ENCODE measurements around the gene KIF16B. TPM values are rescaled to one million over a fixed set of nuclear protein-coding genes. Genes with fewer than 3 reads are reported as not detected.

Gene KIF16B
- total RNA-seq, 1 experiment from 2014 or later = 7.6 TPM

GRCh38 chr20:16404171-16404570 lies 169.1 kb downstream of the KIF16B start:
- no peak for DNase-seq (ENCODE audit: low spot score)
- H3K9me3 Mint-ChIP-seq = peaks cover 14% of the 10 kb centered on the region
- TF ChIP-seq RELA (CRISPR knock-in tag; IDR thresholded peaks at IDR 0.05; ENCODE audit: borderline replicate concordance) = no peak
- TF ChIP-seq, protein P1, sequence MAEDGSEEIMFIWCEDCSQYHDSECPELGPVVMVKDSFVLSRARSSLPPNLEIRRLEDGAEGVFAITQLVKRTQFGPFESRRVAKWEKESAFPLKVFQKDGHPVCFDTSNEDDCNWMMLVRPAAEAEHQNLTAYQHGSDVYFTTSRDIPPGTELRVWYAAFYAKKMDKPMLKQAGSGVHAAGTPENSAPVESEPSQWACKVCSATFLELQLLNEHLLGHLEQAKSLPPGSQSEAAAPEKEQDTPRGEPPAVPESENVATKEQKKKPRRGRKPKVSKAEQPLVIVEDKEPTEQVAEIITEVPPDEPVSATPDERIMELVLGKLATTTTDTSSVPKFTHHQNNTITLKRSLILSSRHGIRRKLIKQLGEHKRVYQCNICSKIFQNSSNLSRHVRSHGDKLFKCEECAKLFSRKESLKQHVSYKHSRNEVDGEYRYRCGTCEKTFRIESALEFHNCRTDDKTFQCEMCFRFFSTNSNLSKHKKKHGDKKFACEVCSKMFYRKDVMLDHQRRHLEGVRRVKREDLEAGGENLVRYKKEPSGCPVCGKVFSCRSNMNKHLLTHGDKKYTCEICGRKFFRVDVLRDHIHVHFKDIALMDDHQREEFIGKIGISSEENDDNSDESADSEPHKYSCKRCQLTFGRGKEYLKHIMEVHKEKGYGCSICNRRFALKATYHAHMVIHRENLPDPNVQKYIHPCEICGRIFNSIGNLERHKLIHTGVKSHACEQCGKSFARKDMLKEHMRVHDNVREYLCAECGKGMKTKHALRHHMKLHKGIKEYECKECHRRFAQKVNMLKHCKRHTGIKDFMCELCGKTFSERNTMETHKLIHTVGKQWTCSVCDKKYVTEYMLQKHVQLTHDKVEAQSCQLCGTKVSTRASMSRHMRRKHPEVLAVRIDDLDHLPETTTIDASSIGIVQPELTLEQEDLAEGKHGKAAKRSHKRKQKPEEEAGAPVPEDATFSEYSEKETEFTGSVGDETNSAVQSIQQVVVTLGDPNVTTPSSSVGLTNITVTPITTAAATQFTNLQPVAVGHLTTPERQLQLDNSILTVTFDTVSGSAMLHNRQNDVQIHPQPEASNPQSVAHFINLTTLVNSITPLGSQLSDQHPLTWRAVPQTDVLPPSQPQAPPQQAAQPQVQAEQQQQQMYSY (CRISPR knock-in tag; IDR thresholded peaks at IDR 0.05) = no peak
- TF ChIP-seq SOX15 (CRISPR knock-in tag; IDR thresholded peaks at IDR 0.05) = no peak
- TF ChIP-seq, protein P2, sequence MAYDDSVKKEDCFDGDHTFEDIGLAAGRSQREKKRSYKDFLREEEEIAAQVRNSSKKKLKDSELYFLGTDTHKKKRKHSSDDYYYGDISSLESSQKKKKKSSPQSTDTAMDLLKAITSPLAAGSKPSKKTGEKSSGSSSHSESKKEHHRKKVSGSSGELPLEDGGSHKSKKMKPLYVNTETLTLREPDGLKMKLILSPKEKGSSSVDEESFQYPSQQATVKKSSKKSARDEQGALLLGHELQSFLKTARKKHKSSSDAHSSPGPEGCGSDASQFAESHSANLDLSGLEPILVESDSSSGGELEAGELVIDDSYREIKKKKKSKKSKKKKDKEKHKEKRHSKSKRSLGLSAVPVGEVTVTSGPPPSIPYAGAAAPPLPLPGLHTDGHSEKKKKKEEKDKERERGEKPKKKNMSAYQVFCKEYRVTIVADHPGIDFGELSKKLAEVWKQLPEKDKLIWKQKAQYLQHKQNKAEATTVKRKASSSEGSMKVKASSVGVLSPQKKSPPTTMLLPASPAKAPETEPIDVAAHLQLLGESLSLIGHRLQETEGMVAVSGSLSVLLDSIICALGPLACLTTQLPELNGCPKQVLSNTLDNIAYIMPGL (CRISPR knock-in tag; IDR thresholded peaks at IDR 0.05) = no peak
- TF ChIP-seq, protein P3, sequence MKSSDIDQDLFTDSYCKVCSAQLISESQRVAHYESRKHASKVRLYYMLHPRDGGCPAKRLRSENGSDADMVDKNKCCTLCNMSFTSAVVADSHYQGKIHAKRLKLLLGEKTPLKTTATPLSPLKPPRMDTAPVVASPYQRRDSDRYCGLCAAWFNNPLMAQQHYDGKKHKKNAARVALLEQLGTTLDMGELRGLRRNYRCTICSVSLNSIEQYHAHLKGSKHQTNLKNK (CRISPR knock-in tag; IDR thresholded peaks at IDR 0.05) = no peak
- TF ChIP-seq SMAD3 (CRISPR knock-in tag; IDR thresholded peaks at IDR 0.05; ENCODE audit: borderline replicate concordance) = no peak
- no peak for TF ChIP-seq ZNF416 (CRISPR knock-in tag; IDR thresholded peaks at IDR 0.05)
- TF ChIP-seq CREB1 (CRISPR knock-in tag; IDR thresholded peaks at IDR 0.05) = no peak
- no peak for TF ChIP-seq ZNF396 (CRISPR knock-in tag; IDR thresholded peaks at IDR 0.05; ENCODE audit: borderline replicate concordance)
- no peak for TF ChIP-seq PRRX2 (CRISPR knock-in tag; IDR thresholded peaks at IDR 0.05)
- no peak for TF ChIP-seq ATF3 (CRISPR knock-in tag; conservative IDR thresholded peaks at IDR 0.05)
- TF ChIP-seq, protein P4, sequence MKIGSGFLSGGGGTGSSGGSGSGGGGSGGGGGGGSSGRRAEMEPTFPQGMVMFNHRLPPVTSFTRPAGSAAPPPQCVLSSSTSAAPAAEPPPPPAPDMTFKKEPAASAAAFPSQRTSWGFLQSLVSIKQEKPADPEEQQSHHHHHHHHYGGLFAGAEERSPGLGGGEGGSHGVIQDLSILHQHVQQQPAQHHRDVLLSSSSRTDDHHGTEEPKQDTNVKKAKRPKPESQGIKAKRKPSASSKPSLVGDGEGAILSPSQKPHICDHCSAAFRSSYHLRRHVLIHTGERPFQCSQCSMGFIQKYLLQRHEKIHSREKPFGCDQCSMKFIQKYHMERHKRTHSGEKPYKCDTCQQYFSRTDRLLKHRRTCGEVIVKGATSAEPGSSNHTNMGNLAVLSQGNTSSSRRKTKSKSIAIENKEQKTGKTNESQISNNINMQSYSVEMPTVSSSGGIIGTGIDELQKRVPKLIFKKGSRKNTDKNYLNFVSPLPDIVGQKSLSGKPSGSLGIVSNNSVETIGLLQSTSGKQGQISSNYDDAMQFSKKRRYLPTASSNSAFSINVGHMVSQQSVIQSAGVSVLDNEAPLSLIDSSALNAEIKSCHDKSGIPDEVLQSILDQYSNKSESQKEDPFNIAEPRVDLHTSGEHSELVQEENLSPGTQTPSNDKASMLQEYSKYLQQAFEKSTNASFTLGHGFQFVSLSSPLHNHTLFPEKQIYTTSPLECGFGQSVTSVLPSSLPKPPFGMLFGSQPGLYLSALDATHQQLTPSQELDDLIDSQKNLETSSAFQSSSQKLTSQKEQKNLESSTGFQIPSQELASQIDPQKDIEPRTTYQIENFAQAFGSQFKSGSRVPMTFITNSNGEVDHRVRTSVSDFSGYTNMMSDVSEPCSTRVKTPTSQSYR (CRISPR knock-in tag; IDR thresholded peaks at IDR 0.05) = no peak
- TF ChIP-seq EMX1 (CRISPR knock-in tag; IDR thresholded peaks at IDR 0.05) = no peak
- H3K36me3 Mint-ChIP-seq = peaks cover 19% of the 10 kb centered on the region
- POLR2A ChIA-PET = no interaction called here
- no peak overlapping the region for H3K27ac Mint-ChIP-seq
- CTCF ChIA-PET = interaction anchor here (1.1 kb wide), 1 partner anchor 9 kb away, joined by 5 read pairs; no protein-coding TSS in a partner anchor
- H3K4me3 Mint-ChIP-seq = no peak overlapping the region
- H3K27me3 Mint-ChIP-seq (ENCODE audit: low read depth) = no peaks in the 10 kb centered on the region
- no peak for ATAC-seq
- H3K4me1 Mint-ChIP-seq = peaks cover 11% of the 10 kb centered on the region

DNA sequence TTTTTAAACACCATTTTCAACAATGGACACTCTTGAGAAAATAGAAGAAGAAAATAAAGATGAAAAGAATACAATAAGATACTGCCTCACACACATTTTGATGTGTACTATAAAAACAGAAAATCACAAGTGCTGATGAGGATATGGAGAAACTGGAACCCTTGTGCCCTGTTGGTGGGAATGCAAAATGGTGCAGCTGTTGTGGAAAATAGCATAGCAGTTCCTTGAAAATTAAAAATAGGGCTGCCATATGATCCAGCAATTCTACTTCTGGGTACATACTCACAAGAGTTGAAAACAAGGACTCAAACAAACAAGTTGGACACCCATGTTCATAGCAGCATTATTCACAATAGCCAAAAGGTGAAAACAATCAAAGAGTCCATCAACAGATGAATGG lies 173.0 kb downstream of the KIF16B start:
- DNase-seq (ENCODE audit: low spot score) (no peak), ATAC-seq (no peak)
- H3K4me1 Mint-ChIP-seq = peaks cover 22% of the 10 kb centered on the region
- H3K27me3 Mint-ChIP-seq (ENCODE audit: low read depth) = no peaks in the 10 kb centered on the region
- H3K27ac Mint-ChIP-seq = no peak overlapping the region
- CTCF ChIA-PET = no interaction called here
- POLR2A ChIA-PET = no interaction called here
- H3K9me3 Mint-ChIP-seq = peaks cover 19% of the 10 kb centered on the region
- no peak overlapping the region for H3K4me3 Mint-ChIP-seq
- TF ChIP-seq SMAD3 (CRISPR knock-in tag; IDR thresholded peaks at IDR 0.05; ENCODE audit: borderline replicate concordance) (no peak), GTF2I (CRISPR knock-in tag; conservative IDR thresholded peaks at IDR 0.05) (no peak), HMGA2 (CRISPR knock-in tag; IDR thresholded peaks at IDR 0.05) (no peak), MYBL2 (CRISPR knock-in tag; IDR thresholded peaks at IDR 0.05) (no peak), ATF2 (CRISPR knock-in tag; IDR thresholded peaks at IDR 0.05; ENCODE audit: borderline replicate concordance, low read depth) (no peak)
- TF ChIP-seq, protein P4 (CRISPR knock-in tag; IDR thresholded peaks at IDR 0.05) = no peak
- TF ChIP-seq, protein P3 (CRISPR knock-in tag; IDR thresholded peaks at IDR 0.05) = no peak
- peaks cover 13% of the 10 kb centered on the region for H3K36me3 Mint-ChIP-seq

Data from WTC11 (cell line).